ENCODE results near the gene MARCOL. TPM values are rescaled to one million over a fixed set of nuclear protein-coding genes. Genes with fewer than 3 reads are reported as not detected.

Gene MARCOL, protein sequence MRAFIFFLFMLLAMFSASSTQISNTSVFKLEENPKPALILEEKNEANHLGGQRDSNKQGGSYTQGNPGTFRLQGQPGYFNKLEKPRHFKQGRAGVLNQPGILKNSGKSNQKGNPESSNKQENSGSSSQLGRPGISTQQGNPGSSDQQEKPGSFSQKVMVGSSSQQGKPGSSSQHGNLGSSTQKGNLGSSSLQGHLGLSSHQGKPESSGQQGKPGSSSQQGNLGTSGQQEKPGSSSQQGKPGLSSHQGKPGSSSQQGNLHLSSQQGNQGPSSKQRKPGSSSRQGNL
- not detected in 2 replicates for total RNA-seq

GRCh38 chr5:148238418-148238794 is at the start of gene MARCOL:
MARCOL (plus strand) TSS chr5:148238525; CDS start chr5:148238598, 73 bp downstream.

GRCh38 chr5:148202531-148203203 is 35.7 kb upstream of the MARCOL start, which contains the start of gene SPINK6:
SPINK6 (plus strand) TSS chr5:148203042; CDS start chr5:148203097, 55 bp downstream.

DNA sequence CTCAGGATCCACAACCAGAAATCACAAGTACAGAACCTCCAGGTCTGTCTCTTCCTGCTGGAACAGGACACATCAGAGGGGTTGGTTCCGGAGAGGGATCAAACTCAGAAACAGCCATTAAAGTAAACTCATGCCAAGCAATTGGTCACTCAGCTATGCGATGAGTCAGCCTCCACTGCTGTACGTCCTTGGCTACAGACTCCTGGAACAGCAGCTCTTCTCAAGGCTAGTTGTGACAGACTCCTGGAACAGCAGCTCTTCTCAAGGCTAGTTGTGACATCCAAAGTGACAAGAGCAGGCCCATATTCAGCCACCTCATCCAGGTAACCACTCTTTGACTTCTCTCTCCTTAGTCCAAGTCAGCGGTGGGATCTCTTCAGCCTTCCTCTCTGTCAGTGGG is 30.2 kb downstream of the MARCOL start, which contains the start of gene SPINK13:
TSS of gene SPINK13 (plus strand) at position 229 of the 400 bp plus-strand sequence. CDS start 1,279 bp downstream, outside the sequence.

Other genes with a start within 250 kb of the MARCOL start
- gene SPINK5, start 174.5 kb upstream of the MARCOL start, total RNA-seq, result 0.13 TPM in 1 of 2 replicates, not detected in the other
- gene SPINK14, start 70.0 kb upstream of the MARCOL start, total RNA-seq, result not detected in 2 replicates
- gene SPINK6, start 35.5 kb upstream of the MARCOL start, total RNA-seq, result not detected in 2 replicates
- gene SPINK13, start 30.3 kb downstream of the MARCOL start, total RNA-seq, result not detected in 2 replicates
- gene SPINK7, start 73.9 kb downstream of the MARCOL start, total RNA-seq, result not detected in 2 replicates
- gene SPINK9, start 97.0 kb downstream of the MARCOL start, total RNA-seq, result not detected in 2 replicates
- 67.6 and 71.4 TPM in 2 replicates for gene FBXO38, start 145.4 kb downstream of the MARCOL start, total RNA-seq